ENCODE measurements around the gene MYLK4.
"Not testable (repeated sequence)": the region's sequence is repeated elsewhere in the genome, so short reads cannot be mapped to it uniquely, and the experiment has no call there.

MYLK4 gene

GRCh38 chr6:2780102-2780737 lies 29.5 kb upstream of the MYLK4 start:
- DNase-seq (ENCODE audit: low read depth in 2 of 2): no peak

GRCh38 chr6:2777249-2777648 lies 26.5 kb upstream of the MYLK4 start:
- DNase-seq (ENCODE audit: low read depth in 2 of 2): no peak

- DNase-seq (ENCODE audit: low read depth in 2 of 2): no peak
Measured at GRCh38 chr6:2775003-2775402, 24.3 kb upstream of the MYLK4 start.

GRCh38 chr6:2773449-2773848 lies 22.7 kb upstream of the MYLK4 start:
- no peak for DNase-seq (ENCODE audit: low read depth in 2 of 2)

- DNase-seq (ENCODE audit: low read depth in 2 of 2): no peak
Measured at GRCh38 chr6:2772840-2773239, 22.1 kb upstream of the MYLK4 start.

- no peak for DNase-seq (ENCODE audit: low read depth in 2 of 2)
Measured at GRCh38 chr6:2771079-2771478, 20.4 kb upstream of the MYLK4 start.

- DNase-seq (ENCODE audit: low read depth in 2 of 2): no peak
Measured at GRCh38 chr6:2770171-2770570, 19.4 kb upstream of the MYLK4 start.

GRCh38 chr6:2768696-2769095 lies 18.0 kb upstream of the MYLK4 start:
- no peak for DNase-seq (ENCODE audit: low read depth in 2 of 2)

- no peak for DNase-seq (ENCODE audit: low read depth in 2 of 2)
Measured at GRCh38 chr6:2767657-2768524, 17.2 kb upstream of the MYLK4 start.

GRCh38 chr6:2766767-2767656 lies 16.3 kb upstream of the MYLK4 start:
- no peak for DNase-seq (ENCODE audit: low read depth in 2 of 2)

GRCh38 chr6:2765896-2766766 lies 15.4 kb upstream of the MYLK4 start:
- DNase-seq (ENCODE audit: low read depth in 2 of 2): peak; percentile 20 to 27

GRCh38 chr6:2765166-2765895 lies 14.6 kb upstream of the MYLK4 start, which contains the start of gene WRNIP1:
TSS of gene WRNIP1 (plus strand) at chr6:2765393. CDS start at chr6:2765623, 230 bp downstream.
- peak; percentile 93 to 94 for DNase-seq (ENCODE audit: low read depth in 2 of 2)

- peak in 1 of 2 donors; percentile 23 for DNase-seq (ENCODE audit: low read depth in 2 of 2)
Measured at GRCh38 chr6:2764610-2765165, 14.0 kb upstream of the MYLK4 start.

- no peak for DNase-seq (ENCODE audit: low read depth in 2 of 2)
Measured at GRCh38 chr6:2763876-2764540, 13.3 kb upstream of the MYLK4 start.

GRCh38 chr6:2763345-2763841 lies 12.7 kb upstream of the MYLK4 start:
- no peak for DNase-seq (ENCODE audit: low read depth in 2 of 2)

GRCh38 chr6:2762868-2763267 lies 12.1 kb upstream of the MYLK4 start:
- DNase-seq (ENCODE audit: low read depth in 2 of 2): not testable (repeated sequence)

- no peak for DNase-seq (ENCODE audit: low read depth in 2 of 2)
Measured at GRCh38 chr6:2760882-2761842, 10.4 kb upstream of the MYLK4 start.

GRCh38 chr6:2758980-2759379 lies 8.3 kb upstream of the MYLK4 start:
- no peak for DNase-seq (ENCODE audit: low read depth in 2 of 2)
